Tibial nerve (tissue), 4 donors: ENCODE data around the gene MEOX2. TPM values are rescaled to one million over a fixed set of nuclear protein-coding genes. Genes with fewer than 3 reads are reported as not detected.

Source experiments
- DNase-seq, 2 donors: peaks; one replicate each; pipeline ENCODE4 v3.0.0-alpha.2; 2019; ENCODE audit warnings: low spot score in 2 of 2
- H3K27ac ChIP-seq, 4 donors: fragments of 200-600 bp; sonication (generic) in 3 of 4; one replicate each; pipeline ENCODE4 v1.5.1; 2017 to 2019; ENCODE audit warnings: mild to moderate bottlenecking in 1 of 4
- H3K27me3 ChIP-seq, 2 donors: fragments of 200-600 bp; sonication (generic) in 1 of 2; one replicate each; pipeline versions ENCODE4 v1.5.1 to v1.6.0; 2017 to 2019
- H3K36me3 ChIP-seq, 3 donors: fragments of 200-600 bp; sonication (generic); one replicate each; pipeline ENCODE4 v1.5.1; 2018 to 2019
- H3K4me1 ChIP-seq, 4 donors: fragments of 200-600 bp; sonication (generic) in 3 of 4; one replicate each; pipeline ENCODE4 v1.5.1; 2017 to 2019
- H3K4me3 ChIP-seq, 4 donors: fragments of 200-600 bp; sonication (generic) in 3 of 4; one replicate each; pipeline ENCODE4 v1.5.1; 2017 to 2019; ENCODE audit warnings: mild to moderate bottlenecking in 1 of 4, moderate library complexity in 1 of 4
- H3K9me3 ChIP-seq, 4 donors: fragments of 200-600 bp; sonication (generic) in 3 of 4; one replicate each; pipeline ENCODE4 v1.5.1; 2017 to 2019
- CTCF ChIP-seq, 5 experiments: fragments of 200-600 bp in 3 of 5; fragments of 450-650 bp in 2 of 5; sonication (generic) in 3 of 5; IDR thresholded peaks; one replicate each; pipeline ENCODE4 v1.5.1; 2016 to 2019; ENCODE audit warnings: antibody characterized with exemption in 5 of 5, mild to moderate bottlenecking in 3 of 5, moderate library complexity in 2 of 5
- EP300 ChIP-seq, 2 donors: sonication (generic); formaldehyde crosslinking; IDR thresholded peaks; one replicate each; pipeline ENCODE4 v1.6.1; 2017; ENCODE audit warnings: antibody characterized with exemption in 2 of 2, mild to moderate bottlenecking in 1 of 2
- POLR2A ChIP-seq, 2 donors: fragments of 450-650 bp; IDR thresholded peaks; one replicate each; pipeline ENCODE4 v1.6.1; 2017; ENCODE audit warnings: antibody characterized with exemption in 2 of 2, mild to moderate bottlenecking in 2 of 2, moderate library complexity in 2 of 2
- WGBS, 2 donors: methylation state at CpG; one replicate each; pipeline ENCODE4 v1.1.5; 2018; 5-methylcytosine and 5-hydroxymethylcytosine counted together
- total RNA-seq, 4 donors: library from RNA; depleted of rRNA; stranded (reverse); fragments of >200 nt; gene quantifications; one replicate each; pipeline ENCODE4 v1.1.0, GENCODE V29; 2016

Gene MEOX2
- total RNA-seq, 4 donors from 2014 or later = 43.2 to 115 (median 104) TPM

GRCh38 chr7:15692501-15693020 is 6.1 kb upstream of the MEOX2 start:
- Histone ChIP-seq H3K27ac (peak overlapping the region in 2 of 4 donors; percentile 51 to 65), H3K4me1 (peaks cover 0 to 20% (median 0%) of the 10 kb centered on the region in 4 donors), H3K27me3 (no peaks in the 10 kb centered on the region), H3K9me3 (no peaks in the 10 kb centered on the region), H3K4me3 (no peak overlapping the region), H3K36me3 (no peaks in the 10 kb centered on the region)
- TF ChIP-seq EP300 (IDR thresholded peaks at IDR 0.05) (no peak), POLR2A (IDR thresholded peaks at IDR 0.05) (no peak), CTCF (IDR thresholded peaks at IDR 0.05) (no peak)
- WGBS, 2 donors = 25 to 46% methylated on average over 5 of the region's 5 CpGs
- DNase-seq = no peak

- DNase-seq = no peak
- Histone ChIP-seq H3K27ac (peak overlapping the region; percentile 70 to 94 (median 86)), H3K36me3 (no peaks in the 10 kb centered on the region), H3K4me1 (peaks cover 0 to 24% (median 0%) of the 10 kb centered on the region in 4 donors), H3K27me3 (peaks cover 0 to 7% of the 10 kb centered on the region in 2 donors), H3K4me3 (peak overlapping the region; percentile 6 to 82 (median 52)), H3K9me3 (no peaks in the 10 kb centered on the region)
- TF ChIP-seq POLR2A (IDR thresholded peaks at IDR 0.05) = no peak
- TF ChIP-seq CTCF (IDR thresholded peaks at IDR 0.05) = no peak
- TF ChIP-seq EP300 (IDR thresholded peaks at IDR 0.05) = peak in 1 of 2 donors; percentile 43
- 46 to 50% methylated on average over 2 of the region's 2 CpGs for WGBS, 2 donors
Measured at GRCh38 chr7:15688911-15689310, 2.4 kb upstream of the MEOX2 start.

- Histone ChIP-seq H3K9me3 (no peaks in the 10 kb centered on the region), H3K4me3 (peak overlapping the region; percentile 44 to 82 (median 54)), H3K27me3 (peaks cover 0 to 7% of the 10 kb centered on the region in 2 donors), H3K4me1 (peaks cover 0 to 18% (median 0%) of the 10 kb centered on the region in 4 donors), H3K36me3 (no peaks in the 10 kb centered on the region), H3K27ac (peak overlapping the region; percentile 70 to 94 (median 86))
- 14 to 15% methylated on average over 10 of the region's 10 CpGs for WGBS, 2 donors
- DNase-seq = no peak
- TF ChIP-seq POLR2A (IDR thresholded peaks at IDR 0.05) = no peak
Measured at GRCh38 chr7:15688279-15688626, 1.8 kb upstream of the MEOX2 start.

GRCh38 chr7:15687546-15688278 is 1.2 kb upstream of the MEOX2 start:
- H3K27ac ChIP-seq = peak overlapping the region; percentile 70 to 94 (median 86)
- TF ChIP-seq CTCF (IDR thresholded peaks at IDR 0.05) (peak in 3 of 5 experiments; percentile 6 to 15 (median 12)), POLR2A (IDR thresholded peaks at IDR 0.05) (no peak)
- no peaks in the 10 kb centered on the region for H3K9me3 ChIP-seq
- H3K4me3 ChIP-seq = peak overlapping the region; percentile 44 to 82 (median 54)
- H3K27me3 ChIP-seq = peaks cover 0 to 7% of the 10 kb centered on the region in 2 donors
- peak in 1 of 2 donors; percentile 28 for DNase-seq
- 5 to 8% methylated on average over 21 of the region's 21 CpGs for WGBS, 2 donors
- peaks cover 0 to 12% (median 0%) of the 10 kb centered on the region in 4 donors for H3K4me1 ChIP-seq
- no peaks in the 10 kb centered on the region for H3K36me3 ChIP-seq

- Histone ChIP-seq H3K4me3 (peak overlapping the region; percentile 44 to 82 (median 54)), H3K36me3 (no peaks in the 10 kb centered on the region), H3K27me3 (peaks cover 0 to 7% of the 10 kb centered on the region in 2 donors), H3K9me3 (no peaks in the 10 kb centered on the region), H3K4me1 (peaks cover 0 to 7% (median 0%) of the 10 kb centered on the region in 4 donors), H3K27ac (peak overlapping the region; percentile 70 to 94 (median 86))
- WGBS, 2 donors = 1 to 2% methylated on average over 30 of the region's 30 CpGs
- DNase-seq = peak in 1 of 2 donors; percentile 23
- TF ChIP-seq CTCF (IDR thresholded peaks at IDR 0.05) (no peak), EP300 (IDR thresholded peaks at IDR 0.05) (peak in 1 of 2 donors; percentile 16), POLR2A (IDR thresholded peaks at IDR 0.05) (no peak)
Measured at GRCh38 chr7:15686957-15687545, 568 bp upstream of the MEOX2 start.
